Trophoblast cell (in vitro differentiated cells and primary cell): ENCODE data around the gene CPXM2.

Source experiments
- DNase-seq, 2 donors: peaks; one replicate each; pipeline ENCODE4 v3.0.0-alpha.2; 2016
- H2AFZ ChIP-seq: 2 replicates; pipeline ENCODE4 v1.6.1; 2013; ENCODE audit warnings: low read length, moderate library complexity, mild to moderate bottlenecking; ENCODE audit not compliant: insufficient read depth, poor library complexity
- H2AK5ac ChIP-seq: 2 replicates; pipeline ENCODE4 v1.6.1; 2013; ENCODE audit warnings: mild to moderate bottlenecking, low read length
- H2BK120ac ChIP-seq: 2 replicates; pipeline ENCODE4 v1.6.1; 2013; ENCODE audit warnings: low read length, mild to moderate bottlenecking, moderate library complexity; ENCODE audit not compliant: insufficient read depth, poor library complexity
- H2BK12ac ChIP-seq: 2 replicates; pipeline ENCODE4 v1.6.1; 2013; ENCODE audit warnings: mild to moderate bottlenecking, low read length, moderate library complexity
- H2BK5ac ChIP-seq: 2 replicates; pipeline ENCODE4 v1.6.1; 2013; ENCODE audit warnings: low read length, low read depth, moderate library complexity, mild to moderate bottlenecking; ENCODE audit not compliant: poor library complexity
- H3K14ac ChIP-seq: 2 replicates; pipeline ENCODE4 v1.6.1; 2013; ENCODE audit warnings: mild to moderate bottlenecking, low read length
- H3K18ac ChIP-seq: 2 replicates; pipeline ENCODE4 v1.6.1; 2013; ENCODE audit warnings: mild to moderate bottlenecking, low read length
- H3K23ac ChIP-seq: 2 replicates; pipeline ENCODE4 v1.6.1; 2013; ENCODE audit warnings: low read length
- H3K27ac ChIP-seq: 2 replicates; pipeline ENCODE4 v1.5.1; 2013; ENCODE audit warnings: low read depth, mild to moderate bottlenecking, inconsistent platforms, low read length, moderate library complexity
- H3K27me3 ChIP-seq: 2 replicates; pipeline ENCODE4 v1.6.1; 2013; ENCODE audit warnings: inconsistent platforms, mild to moderate bottlenecking, low read length, moderate library complexity; ENCODE audit not compliant: insufficient read depth
- H3K36me3 ChIP-seq, 2 experiments: 1 replicate in 1 of 2; 2 replicates in 1 of 2; pipeline ENCODE4 v1.6.1; 2013; ENCODE audit warnings: low read length in 2 of 2, mild to moderate bottlenecking in 2 of 2, moderate library complexity in 1 of 2; ENCODE audit not compliant: insufficient read depth in 2 of 2, control insufficient read depth in 1 of 2
- H3K4ac ChIP-seq: 2 replicates; pipeline ENCODE4 v1.6.1; 2013; ENCODE audit warnings: low read depth, mild to moderate bottlenecking, low read length, moderate library complexity
- H3K4me1 ChIP-seq, 2 experiments: 1 replicate in 1 of 2; 2 replicates in 1 of 2; pipeline ENCODE4 v1.6.1; 2013; ENCODE audit warnings: low read length in 2 of 2, mild to moderate bottlenecking in 2 of 2, moderate library complexity in 1 of 2; ENCODE audit not compliant: insufficient read depth in 2 of 2, control insufficient read depth in 1 of 2
- H3K4me2 ChIP-seq: 2 replicates; pipeline ENCODE4 v1.6.1; 2013; ENCODE audit warnings: inconsistent platforms, mild to moderate bottlenecking, low read length, moderate library complexity
- H3K4me3 ChIP-seq: 2 replicates; pipeline ENCODE4 v1.5.1; 2013; ENCODE audit warnings: mild to moderate bottlenecking, low read depth, low read length, inconsistent platforms
- H3K79me1 ChIP-seq: one replicate; pipeline ENCODE4 v1.6.1; 2013; ENCODE audit warnings: low read length
- H3K79me2 ChIP-seq: 2 replicates; pipeline ENCODE4 v1.6.1; 2013; ENCODE audit warnings: low read length, mild to moderate bottlenecking; ENCODE audit not compliant: control insufficient read depth, insufficient read depth, poor library complexity
- H3K9ac ChIP-seq: 2 replicates; pipeline ENCODE4 v1.6.1; 2013; ENCODE audit warnings: mild to moderate bottlenecking, low read length
- H3K9me3 ChIP-seq: 2 replicates; pipeline ENCODE4 v1.6.1; 2013; ENCODE audit warnings: low read depth, mild to moderate bottlenecking, control low read depth, inconsistent platforms, low read length; ENCODE audit not compliant: insufficient read depth
- H4K12ac ChIP-seq: 2 replicates; pipeline ENCODE4 v1.6.1; 2013; ENCODE audit warnings: low read depth, mild to moderate bottlenecking, low read length, moderate library complexity
- H4K8ac ChIP-seq: 2 replicates; pipeline ENCODE4 v1.6.1; 2013; ENCODE audit warnings: low read depth, mild to moderate bottlenecking, low read length, moderate library complexity
- H4K91ac ChIP-seq: one replicate; pipeline ENCODE4 v1.6.1; 2013; ENCODE audit warnings: low read depth, mild to moderate bottlenecking, low read length, moderate library complexity
- WGBS: extraction: QIAGEN DNeasy Blood & Tissue Kit; methylation state at CpG from one replicate; pipeline ENCODE4 v1.1.7; 2013; ENCODE audit warnings: missing lambda C conversion rate; ENCODE audit not compliant: insufficient read length, insufficient coverage; ENCODE audit errors: extremely low coverage; 5-methylcytosine and 5-hydroxymethylcytosine counted together

CPXM2 gene

DNA sequence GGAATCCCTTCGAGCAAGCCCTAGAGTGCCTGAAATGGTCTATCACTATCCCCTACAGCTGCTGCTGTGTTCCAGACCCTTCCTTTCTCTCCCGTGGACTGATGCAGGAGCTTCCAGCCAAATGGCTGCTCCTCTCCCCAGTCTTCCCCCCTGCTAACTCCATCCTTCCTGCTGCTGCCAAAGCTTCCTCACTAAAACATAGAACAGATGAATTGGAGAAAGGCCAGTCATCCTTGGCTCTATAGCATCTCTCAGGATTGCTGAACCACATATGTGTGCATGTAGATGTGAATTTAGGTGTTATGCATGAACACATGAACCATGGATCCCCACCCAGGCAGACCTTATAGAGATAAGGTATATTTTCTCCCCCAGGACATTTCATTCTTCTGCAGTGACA lies 164.8 kb downstream of the CPXM2 start:
- peaks cover 1% of the 10 kb centered on the region for H3K9me3 ChIP-seq
- no peaks in the 10 kb centered on the region for H3K27me3 ChIP-seq
- H3K79me1 ChIP-seq = no peaks in the 10 kb centered on the region
- H3K18ac ChIP-seq = no peak overlapping the region
- H3K4me1 ChIP-seq = no peaks in the 10 kb centered on the region
- H3K14ac ChIP-seq = no peak overlapping the region
- H2BK5ac ChIP-seq = no peak overlapping the region
- no peaks in the 10 kb centered on the region for H3K36me3 ChIP-seq
- H4K91ac ChIP-seq = no peak overlapping the region
- WGBS = no CpG with 5 or more reads among the region's 2 CpGs
- H3K4ac ChIP-seq = no peak overlapping the region
- H3K4me3 ChIP-seq = no peak overlapping the region
- H3K27ac ChIP-seq = no peak overlapping the region
- H2BK12ac ChIP-seq = no peak overlapping the region
- H3K9ac ChIP-seq = no peak overlapping the region
- no peak overlapping the region for H2AK5ac ChIP-seq
- H3K79me2 ChIP-seq = no peaks in the 10 kb centered on the region
- no peak overlapping the region for H4K12ac ChIP-seq
- H3K23ac ChIP-seq = no peak overlapping the region
- no peak overlapping the region for H3K4me2 ChIP-seq
- no peak overlapping the region for H4K8ac ChIP-seq
- no peak overlapping the region for H2AFZ ChIP-seq
- DNase-seq = no peak
- no peak overlapping the region for H2BK120ac ChIP-seq

DNA sequence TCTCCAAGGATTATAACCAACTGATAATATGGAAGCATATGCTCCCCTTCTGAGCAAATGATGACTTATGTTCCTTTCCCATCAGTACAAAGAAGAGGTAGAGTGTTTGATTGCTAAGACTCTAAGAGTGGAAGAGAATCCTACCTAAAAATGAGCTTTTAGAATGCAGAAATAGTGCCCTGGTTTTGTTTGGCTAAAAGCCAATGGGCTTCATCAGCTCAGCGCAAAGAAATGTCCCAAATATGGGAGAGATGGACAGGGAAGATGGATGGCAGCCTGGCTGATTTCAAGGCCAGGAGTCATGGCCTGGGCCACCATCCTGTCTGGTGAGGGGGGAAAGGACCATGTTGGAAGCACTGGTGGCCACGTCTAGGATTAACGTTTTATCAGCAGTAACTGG lies 165.2 kb downstream of the CPXM2 start:
- H3K9me3 ChIP-seq = peaks cover 1% of the 10 kb centered on the region
- no peak overlapping the region for H3K4ac ChIP-seq
- no peak overlapping the region for H4K12ac ChIP-seq
- no peaks in the 10 kb centered on the region for H3K36me3 ChIP-seq
- H4K8ac ChIP-seq = no peak overlapping the region
- H3K27ac ChIP-seq = no peak overlapping the region
- WGBS = no CpG with 5 or more reads among the region's 3 CpGs
- H2AFZ ChIP-seq = no peak overlapping the region
- no peaks in the 10 kb centered on the region for H3K79me2 ChIP-seq
- H2AK5ac ChIP-seq = no peak overlapping the region
- no peak for DNase-seq
- H3K18ac ChIP-seq = no peak overlapping the region
- H3K23ac ChIP-seq = no peak overlapping the region
- H3K4me3 ChIP-seq = no peak overlapping the region
- H2BK120ac ChIP-seq = no peak overlapping the region
- no peak overlapping the region for H3K14ac ChIP-seq
- no peak overlapping the region for H2BK12ac ChIP-seq
- no peak overlapping the region for H2BK5ac ChIP-seq
- H3K4me2 ChIP-seq = no peak overlapping the region
- no peaks in the 10 kb centered on the region for H3K27me3 ChIP-seq
- no peak overlapping the region for H3K9ac ChIP-seq
- no peak overlapping the region for H4K91ac ChIP-seq
- no peaks in the 10 kb centered on the region for H3K79me1 ChIP-seq
- H3K4me1 ChIP-seq = no peaks in the 10 kb centered on the region

DNA sequence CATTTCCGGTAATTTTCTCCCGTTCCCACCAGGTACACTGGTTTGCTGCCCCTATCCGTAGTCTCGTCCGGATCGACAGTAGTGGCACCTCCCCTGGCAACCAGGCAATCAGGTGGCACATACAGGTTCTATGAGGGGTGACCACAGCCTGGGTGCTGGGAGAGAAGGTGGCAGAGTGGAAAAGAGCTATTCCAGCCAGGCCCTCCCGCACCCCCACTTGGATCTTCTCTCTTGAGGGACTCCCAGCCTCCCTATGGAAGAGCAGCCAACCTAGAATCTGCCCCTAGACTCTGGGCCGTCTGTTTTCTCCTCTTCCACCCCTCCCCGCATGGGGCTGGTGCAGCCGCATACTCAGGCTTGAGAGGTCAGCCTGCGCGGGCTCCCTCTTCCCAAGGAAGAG lies 166.9 kb downstream of the CPXM2 start:
- Histone ChIP-seq H2BK5ac (no peak overlapping the region), H3K27ac (no peak overlapping the region), H2AFZ (no peak overlapping the region), H4K91ac (no peak overlapping the region), H3K4me2 (no peak overlapping the region), H3K4me3 (no peak overlapping the region), H3K27me3 (no peaks in the 10 kb centered on the region), H3K79me2 (no peaks in the 10 kb centered on the region), H4K12ac (no peak overlapping the region), H3K14ac (no peak overlapping the region), H3K18ac (no peak overlapping the region), H2BK120ac (no peak overlapping the region), H3K4me1 (no peaks in the 10 kb centered on the region), H3K9me3 (peaks cover 1% of the 10 kb centered on the region), H3K36me3 (no peaks in the 10 kb centered on the region), H3K9ac (no peak overlapping the region), H2BK12ac (no peak overlapping the region), H4K8ac (no peak overlapping the region), H2AK5ac (no peak overlapping the region), H3K79me1 (no peaks in the 10 kb centered on the region), H3K4ac (no peak overlapping the region), H3K23ac (no peak overlapping the region)
- WGBS = no CpG with 5 or more reads among the region's 12 CpGs
- no peak for DNase-seq

DNA sequence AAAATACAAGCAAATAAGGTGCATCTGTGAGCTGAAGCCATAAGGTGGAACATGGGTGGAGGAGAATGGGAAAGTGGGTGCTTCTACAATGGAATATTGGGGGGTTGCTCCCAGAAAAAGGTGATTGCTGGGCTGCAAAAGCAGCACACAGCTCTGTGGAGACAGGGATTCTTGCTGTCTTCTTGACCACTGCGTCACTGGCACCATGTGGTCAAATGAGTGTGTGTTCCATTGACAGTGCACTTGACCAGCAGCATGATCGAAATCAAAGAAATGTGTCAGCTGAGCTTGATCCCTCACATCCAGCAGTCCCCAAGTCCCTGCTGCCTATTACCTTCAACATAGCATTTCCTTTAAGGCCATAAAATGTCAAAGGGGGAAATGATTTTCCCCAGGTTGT lies 169.3 kb downstream of the CPXM2 start:
- Histone ChIP-seq H4K91ac (no peak overlapping the region), H4K12ac (no peak overlapping the region), H2BK12ac (no peak overlapping the region), H3K9me3 (peaks cover 9% of the 10 kb centered on the region), H3K4me3 (no peak overlapping the region), H3K79me1 (no peaks in the 10 kb centered on the region), H3K79me2 (no peaks in the 10 kb centered on the region), H3K4me2 (no peak overlapping the region), H3K27me3 (no peaks in the 10 kb centered on the region), H2AK5ac (no peak overlapping the region), H3K4ac (no peak overlapping the region), H2BK120ac (no peak overlapping the region), H4K8ac (no peak overlapping the region), H3K14ac (no peak overlapping the region), H3K18ac (no peak overlapping the region), H3K23ac (no peak overlapping the region), H3K4me1 (no peaks in the 10 kb centered on the region), H3K36me3 (no peaks in the 10 kb centered on the region), H2AFZ (no peak overlapping the region), H3K27ac (no peak overlapping the region), H2BK5ac (no peak overlapping the region), H3K9ac (no peak overlapping the region)
- no CpG with 5 or more reads among the region's 2 CpGs for WGBS
- no peak for DNase-seq
